GM18519 (cell line): ENCODE results near the gene PP2D1.
"Not testable (repeated sequence)": the region's sequence is repeated elsewhere in the genome, so short reads cannot be mapped to it uniquely, and the experiment has no call there.

ENCODE experiments used
- ATAC-seq: cut with Tn5 transposase; IDR thresholded peaks from one replicate; pipeline ENCODE4 v1.9.1; 2021; ENCODE audit warnings: mild to moderate bottlenecking, moderate library complexity; ENCODE audit not compliant: unreplicated experiment, low FRiP score

Gene PP2D1, protein sequence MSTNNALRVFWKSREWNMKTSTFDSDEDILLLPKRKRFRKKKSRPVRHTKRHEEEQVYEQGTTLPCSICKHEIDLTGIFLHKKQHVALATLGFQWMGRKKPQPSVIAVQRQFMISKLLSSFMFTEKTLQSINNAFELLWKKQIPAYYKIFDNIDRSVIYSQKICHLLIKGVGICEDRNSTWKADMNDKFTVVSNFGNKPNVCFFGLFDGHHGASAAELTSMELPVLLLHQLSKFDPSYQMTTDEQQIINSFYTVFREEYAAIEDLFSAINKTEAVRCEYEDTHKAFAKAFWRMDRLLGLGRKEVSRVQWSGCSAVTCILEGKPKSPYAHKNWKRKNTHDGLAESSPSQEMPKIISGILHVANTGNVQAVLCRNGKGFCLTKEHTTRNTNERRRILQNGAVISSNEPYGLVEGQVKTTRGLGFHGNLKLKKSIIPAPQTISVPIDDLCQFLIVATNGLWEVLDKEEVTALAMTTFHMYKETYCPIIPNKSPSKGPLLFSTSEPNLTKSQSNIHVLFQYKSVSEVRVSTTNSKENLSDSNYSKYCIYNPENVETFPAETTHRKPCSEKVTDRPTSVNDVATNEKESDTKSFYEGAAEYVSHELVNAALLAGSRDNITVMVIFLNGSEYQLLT

GRCh38 chr3:20012164-20012563 is at the start of gene PP2D1:
TSS of gene PP2D1 (minus strand) at chr3:20012264. CDS start at chr3:20012072, 192 bp downstream.
- ATAC-seq: no peak

- ATAC-seq: no peak
Observed at GRCh38 chr3:20060974-20061685, 49.1 kb upstream of the PP2D1 start.

GRCh38 chr3:20059929-20060328 is 47.9 kb upstream of the PP2D1 start:
- ATAC-seq: no peak

DNA sequence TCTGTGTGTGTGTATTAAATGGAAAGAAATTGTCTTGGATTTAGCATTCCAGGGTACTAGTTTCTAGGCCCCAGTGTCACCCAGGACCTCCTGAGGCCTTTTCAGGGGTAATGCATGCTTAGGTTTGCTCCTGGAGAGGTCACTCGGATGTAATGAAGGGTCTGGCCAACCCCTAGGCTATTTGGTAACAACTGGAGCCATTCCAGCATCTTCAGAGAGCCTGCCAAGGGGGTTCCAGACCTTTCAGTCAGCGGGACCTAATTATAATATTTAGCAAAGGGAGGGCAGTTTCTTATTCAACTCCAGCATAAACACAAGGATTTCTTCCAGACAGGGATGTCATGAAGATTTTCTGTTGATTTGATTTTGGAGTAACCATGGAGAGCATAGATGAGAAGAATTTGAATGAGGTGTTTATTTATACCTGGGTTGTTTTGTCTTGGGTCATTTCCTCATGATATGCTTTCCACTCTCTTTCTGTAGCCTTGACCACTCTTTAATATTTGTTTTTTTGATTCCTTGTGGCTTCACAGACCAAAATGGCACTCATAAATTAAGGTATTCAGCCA is 45.6 kb upstream of the PP2D1 start:
- no peak for ATAC-seq

DNA sequence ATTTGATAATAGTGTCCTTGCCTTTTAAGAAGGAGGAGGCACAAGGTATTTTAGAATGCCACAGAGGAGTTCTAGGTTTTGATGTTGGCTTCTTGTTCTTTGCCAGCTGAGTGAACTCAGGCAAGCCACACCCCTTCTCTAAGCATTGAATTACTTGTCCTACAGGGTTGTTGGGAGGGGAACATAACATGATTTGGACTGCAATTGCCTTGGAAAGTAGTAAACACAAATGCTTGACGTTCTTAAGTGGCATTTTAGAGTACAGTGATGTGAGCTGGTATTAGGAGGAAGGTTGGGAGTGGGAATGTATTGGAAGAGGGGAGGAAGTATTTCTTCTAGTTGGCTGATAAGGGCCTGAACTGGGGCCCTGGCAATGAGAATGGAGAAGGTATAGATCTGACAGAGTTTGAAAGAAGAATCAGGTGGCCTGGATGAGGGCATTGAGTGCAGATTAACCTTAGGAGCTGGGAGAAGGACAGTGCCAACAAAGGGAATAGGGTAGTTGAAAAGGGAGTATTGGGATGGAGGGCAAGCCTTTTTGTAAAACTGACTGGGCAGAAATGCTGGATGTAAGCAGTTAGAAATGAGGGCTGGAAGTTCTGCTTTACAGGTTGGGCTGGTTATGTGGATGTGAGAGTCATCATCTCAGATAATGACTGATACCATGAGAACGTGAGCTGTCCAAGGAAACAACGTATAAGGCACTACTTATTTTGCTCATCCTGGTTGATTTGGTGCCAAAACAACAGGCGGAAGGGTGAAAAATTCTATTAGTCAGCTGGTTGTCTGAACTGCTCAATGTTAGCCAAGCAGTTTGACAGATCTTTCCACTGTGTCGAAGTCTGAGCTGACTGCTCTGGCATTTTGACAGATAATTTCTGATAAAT is 44.9 kb upstream of the PP2D1 start:
- ATAC-seq: peak; percentile 51

GRCh38 chr3:20055842-20056241 is 43.8 kb upstream of the PP2D1 start:
- ATAC-seq: no peak

GRCh38 chr3:20055020-20055775 is 43.1 kb upstream of the PP2D1 start:
- ATAC-seq: no peak

GRCh38 chr3:20054549-20054987 is 42.5 kb upstream of the PP2D1 start:
- ATAC-seq: peak; percentile 63

DNA sequence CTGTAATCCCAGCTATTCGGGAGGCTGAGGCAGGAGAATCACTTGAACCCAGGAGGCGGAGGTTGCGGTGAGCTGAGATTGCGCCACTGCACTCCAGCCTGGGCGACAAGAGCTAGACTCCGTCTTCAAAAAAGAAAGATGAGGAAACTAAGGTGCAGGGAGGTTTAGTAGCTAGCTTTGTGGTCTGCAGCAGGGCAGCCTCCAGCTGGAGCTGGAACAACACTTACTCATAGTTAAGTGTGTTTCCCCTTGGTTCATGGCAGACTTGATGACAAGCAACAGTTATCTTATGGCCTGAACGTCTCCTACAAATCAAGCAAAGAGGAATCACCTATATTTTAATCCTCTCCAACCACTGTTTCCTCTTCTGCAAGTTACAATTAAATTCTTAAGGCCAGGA is 40.8 kb upstream of the PP2D1 start:
- no peak for ATAC-seq

- ATAC-seq: no peak
Observed at GRCh38 chr3:20051123-20051806, 39.2 kb upstream of the PP2D1 start.

DNA sequence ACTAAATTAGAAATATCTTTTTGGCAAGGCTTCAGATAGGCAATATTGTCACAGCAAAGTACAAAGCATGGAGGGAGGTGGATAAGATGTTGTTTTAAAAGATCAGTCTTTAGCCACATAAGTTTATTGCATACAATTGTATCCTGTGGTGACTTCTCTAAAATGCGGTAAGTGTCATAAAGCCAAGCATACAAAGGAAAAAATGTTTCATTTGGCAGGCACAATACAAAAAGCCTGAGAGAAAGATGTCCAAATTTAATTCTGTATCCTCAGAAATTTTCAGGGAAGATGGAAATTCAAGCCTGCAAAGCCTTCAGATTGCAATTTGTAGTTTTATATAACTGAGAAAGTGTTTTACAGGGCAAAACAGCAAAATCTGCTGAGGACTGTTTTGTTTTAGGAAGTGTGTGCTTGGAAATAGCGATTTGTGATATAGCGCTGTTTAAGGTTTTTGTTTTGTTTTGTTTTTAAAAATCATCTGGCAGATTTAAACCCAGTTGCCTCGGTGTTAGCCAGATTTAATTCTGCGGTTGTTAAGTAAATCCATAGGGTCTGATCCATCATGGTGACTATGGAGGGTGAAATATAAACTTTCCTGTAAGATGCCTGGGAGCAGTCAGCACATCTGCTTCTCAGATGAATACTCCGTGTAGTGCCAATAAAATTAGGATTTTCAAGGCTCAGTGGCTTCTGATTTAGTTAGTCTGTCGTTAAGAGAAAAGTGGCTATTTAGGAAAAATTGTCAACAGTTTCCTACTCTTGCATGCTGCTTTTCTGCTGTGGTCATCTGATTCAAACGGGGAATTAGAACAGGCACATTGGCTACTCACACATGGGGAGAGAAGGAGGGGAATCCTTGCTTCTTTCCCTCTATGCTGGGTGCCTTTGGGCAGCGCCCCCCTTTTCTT is 36.2 kb upstream of the PP2D1 start:
- no peak for ATAC-seq

DNA sequence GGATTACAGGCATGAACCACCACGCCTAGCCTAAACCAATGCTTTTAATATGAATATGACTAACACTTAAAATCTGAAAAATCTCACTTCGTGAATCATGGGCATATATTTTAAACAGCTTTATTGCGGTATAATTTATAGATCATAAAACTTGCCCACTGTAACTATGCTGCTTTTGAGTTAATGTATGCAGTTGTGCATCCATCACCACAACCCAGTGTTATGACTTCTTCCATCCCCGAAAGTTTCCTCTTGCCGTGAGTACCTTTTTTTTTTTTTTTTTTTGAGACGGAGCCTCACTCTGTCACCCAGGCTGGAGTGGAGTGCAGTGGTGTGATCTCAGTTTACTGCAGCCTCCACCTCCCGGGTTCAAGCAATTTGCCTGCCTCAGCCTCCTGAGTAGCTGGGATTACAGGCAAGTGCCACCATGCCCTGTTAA is 35.3 kb upstream of the PP2D1 start:
- ATAC-seq: no peak

DNA sequence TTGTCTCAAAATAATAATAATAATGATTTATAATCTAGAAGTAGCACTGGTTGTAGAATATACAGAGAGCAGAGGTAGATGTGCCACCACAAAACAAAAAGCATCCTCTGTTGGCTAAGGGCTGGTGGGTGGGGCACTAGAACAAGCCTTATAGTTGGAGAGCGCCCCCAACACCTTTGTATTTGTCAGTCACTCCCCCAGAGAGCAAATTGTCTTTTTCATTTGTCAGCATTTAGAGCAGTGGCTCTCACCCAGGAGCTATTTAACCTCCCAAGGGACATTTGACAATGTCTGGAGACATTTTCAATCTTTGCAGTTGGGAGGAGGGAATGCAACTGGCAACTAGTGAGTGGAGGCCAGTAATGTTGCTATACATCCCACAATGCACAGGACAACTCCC is 34.5 kb upstream of the PP2D1 start:
- no peak for ATAC-seq

- ATAC-seq: not testable (repeated sequence)
Observed at GRCh38 chr3:20045141-20045540, 33.1 kb upstream of the PP2D1 start.

DNA sequence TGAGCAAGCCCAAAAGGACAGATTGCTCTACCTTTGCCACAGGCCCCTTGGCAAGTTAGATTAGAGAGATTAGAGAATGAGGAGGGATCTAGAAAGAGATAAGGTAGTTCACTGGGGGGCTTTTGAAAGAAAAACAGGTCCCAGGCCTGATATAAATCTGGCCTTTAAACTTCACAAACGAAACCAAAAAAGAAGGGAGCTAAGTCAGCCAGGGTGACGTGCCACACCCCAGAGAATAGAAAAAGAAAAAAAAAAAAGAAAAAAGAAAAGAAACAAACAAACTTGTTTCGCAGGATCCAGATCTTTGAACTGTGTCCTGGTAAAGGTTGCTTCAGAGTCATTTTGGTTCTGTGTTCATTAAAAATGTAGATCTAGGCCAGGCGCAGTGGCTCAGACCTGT is 31.8 kb upstream of the PP2D1 start:
- ATAC-seq: no peak

DNA sequence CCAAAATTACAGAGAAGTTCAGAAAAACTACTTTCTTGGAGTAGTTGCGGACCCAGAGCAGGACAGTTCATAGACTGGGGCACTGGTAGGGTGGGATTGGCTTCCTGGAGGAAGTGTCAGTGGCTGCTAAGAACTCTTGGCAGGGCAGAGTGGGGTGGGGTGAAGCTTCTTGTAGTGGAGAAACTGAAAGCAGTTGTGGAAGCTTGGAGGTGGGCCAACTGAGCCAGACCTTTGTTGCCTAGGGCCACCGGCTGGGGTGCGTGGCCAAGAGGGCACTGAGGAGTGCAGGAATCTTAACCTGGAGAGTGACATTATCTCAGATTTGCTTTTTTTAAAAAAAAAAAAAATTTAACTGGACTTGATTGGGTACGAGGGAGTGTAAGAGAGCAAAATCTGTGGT is 31.3 kb upstream of the PP2D1 start:
- ATAC-seq: no peak

GRCh38 chr3:20042331-20042730 is 30.3 kb upstream of the PP2D1 start:
- ATAC-seq: no peak
